Measurements from ENCODE around the gene C11orf58.

C11orf58 gene

DNA sequence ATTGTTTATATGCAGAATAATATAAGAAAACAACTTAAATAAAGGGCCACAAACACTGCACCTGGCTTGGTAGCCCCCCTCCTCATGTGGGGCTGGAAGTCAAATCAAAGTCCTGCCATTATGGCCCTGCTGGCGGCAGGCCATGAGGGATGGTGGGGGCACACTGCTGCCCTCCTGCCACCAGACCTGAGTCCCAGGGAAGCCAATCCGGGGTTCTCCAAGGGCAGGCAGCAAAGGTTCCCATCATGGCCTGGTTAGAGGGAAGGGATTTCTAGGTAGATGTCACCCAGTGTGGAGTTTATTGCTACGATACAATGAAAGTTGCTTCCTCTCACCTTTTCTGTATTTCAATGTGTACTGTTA lies 39.1 kb downstream of the C11orf58 start:
- TF ChIP-seq, protein P1, sequence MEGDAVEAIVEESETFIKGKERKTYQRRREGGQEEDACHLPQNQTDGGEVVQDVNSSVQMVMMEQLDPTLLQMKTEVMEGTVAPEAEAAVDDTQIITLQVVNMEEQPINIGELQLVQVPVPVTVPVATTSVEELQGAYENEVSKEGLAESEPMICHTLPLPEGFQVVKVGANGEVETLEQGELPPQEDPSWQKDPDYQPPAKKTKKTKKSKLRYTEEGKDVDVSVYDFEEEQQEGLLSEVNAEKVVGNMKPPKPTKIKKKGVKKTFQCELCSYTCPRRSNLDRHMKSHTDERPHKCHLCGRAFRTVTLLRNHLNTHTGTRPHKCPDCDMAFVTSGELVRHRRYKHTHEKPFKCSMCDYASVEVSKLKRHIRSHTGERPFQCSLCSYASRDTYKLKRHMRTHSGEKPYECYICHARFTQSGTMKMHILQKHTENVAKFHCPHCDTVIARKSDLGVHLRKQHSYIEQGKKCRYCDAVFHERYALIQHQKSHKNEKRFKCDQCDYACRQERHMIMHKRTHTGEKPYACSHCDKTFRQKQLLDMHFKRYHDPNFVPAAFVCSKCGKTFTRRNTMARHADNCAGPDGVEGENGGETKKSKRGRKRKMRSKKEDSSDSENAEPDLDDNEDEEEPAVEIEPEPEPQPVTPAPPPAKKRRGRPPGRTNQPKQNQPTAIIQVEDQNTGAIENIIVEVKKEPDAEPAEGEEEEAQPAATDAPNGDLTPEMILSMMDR (IDR thresholded peaks at IDR 0.05; ENCODE audit: control extremely low read depth, extremely low read depth, low read depth, missing control alignments) = no peak
- CTCF ChIA-PET = interaction anchor here (13.6 kb wide), 1 partner anchor 8 kb away, joined by 148 read pairs; no protein-coding TSS in a partner anchor
- POLR2A ChIA-PET = no interaction called here

DNA sequence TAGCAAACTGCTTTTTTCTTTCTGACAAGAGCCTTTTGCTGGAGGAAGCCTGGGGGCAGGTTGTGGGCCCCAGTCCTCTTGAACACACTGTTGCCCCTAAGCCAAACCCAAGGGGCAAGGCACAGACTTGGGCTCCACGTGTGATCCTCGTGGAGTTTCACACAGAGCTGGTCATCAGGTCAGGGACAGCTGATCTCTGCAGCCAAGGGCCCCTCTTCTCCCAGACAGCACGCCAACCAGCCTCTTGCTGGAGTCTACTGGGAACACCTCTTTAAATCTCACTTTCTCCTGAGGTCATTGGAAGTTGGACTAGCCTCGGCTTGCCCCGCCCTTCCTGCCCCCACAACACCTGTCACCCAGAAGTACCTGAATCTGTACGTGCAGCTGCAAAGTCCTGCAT lies 39.8 kb downstream of the C11orf58 start:
- no peak for DNase-seq (ENCODE audit: extremely low spot score)
- ChIA-PET POLR2A (no interaction called here), CTCF (no interaction called here)
- TF ChIP-seq, protein P1 (IDR thresholded peaks at IDR 0.05; ENCODE audit: control extremely low read depth, extremely low read depth, low read depth, missing control alignments) = no peak

More for the DNA sequence above, 39.1 kb downstream of the C11orf58 start:
- no peak for DNase-seq (ENCODE audit: extremely low spot score)

DNA sequence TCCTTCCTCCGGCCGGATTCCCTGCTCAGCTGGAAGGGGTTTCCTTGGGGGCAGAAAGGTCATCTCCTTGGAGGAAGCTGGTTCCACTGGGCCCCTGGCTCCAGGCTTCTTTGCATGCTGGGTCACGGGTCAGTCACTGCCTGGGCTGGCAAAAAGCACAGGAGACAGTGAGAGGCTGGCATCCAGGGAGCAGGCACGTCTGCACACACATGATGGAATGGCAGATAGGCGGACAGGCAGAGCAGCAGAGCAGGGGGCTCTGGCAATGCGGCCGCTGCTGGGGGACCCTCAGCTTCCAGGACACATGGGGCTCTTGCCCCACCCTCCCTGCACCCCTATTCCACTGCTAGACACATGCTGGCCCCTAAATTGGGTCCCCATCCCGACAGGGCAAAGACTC lies 40.4 kb downstream of the C11orf58 start:
- no peak for DNase-seq (ENCODE audit: extremely low spot score)
- CTCF ChIA-PET = no interaction called here
- TF ChIP-seq, protein P1 (IDR thresholded peaks at IDR 0.05; ENCODE audit: control extremely low read depth, extremely low read depth, low read depth, missing control alignments) = no peak
- POLR2A ChIA-PET = no interaction called here

DNA sequence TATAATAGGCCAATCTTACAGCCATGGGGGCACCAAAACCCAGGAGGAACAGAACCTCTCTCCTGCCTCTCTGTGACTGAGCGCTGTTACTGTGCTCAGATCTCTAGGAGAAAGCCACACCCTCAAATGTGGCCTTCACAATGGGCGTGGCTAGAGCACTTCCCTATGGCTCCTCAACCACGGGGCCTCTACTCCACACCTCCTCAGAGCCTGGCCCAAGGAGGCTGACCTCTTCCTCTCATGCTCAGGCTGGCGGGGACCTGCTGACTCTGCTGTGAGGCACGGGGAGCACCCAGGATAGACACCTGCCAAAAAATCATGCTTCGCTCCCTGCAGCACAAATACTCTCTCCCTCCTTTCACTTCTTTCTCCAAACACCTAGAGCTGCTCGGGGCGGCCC lies 41.0 kb downstream of the C11orf58 start:
- POLR2A ChIA-PET = no interaction called here
- CTCF ChIA-PET = interaction anchor here (0.9 to 1.0 kb wide), 2 partner anchors 9 to 284 kb away, joined by 3 read pairs; no protein-coding TSS in a partner anchor
- TF ChIP-seq, protein P1 (IDR thresholded peaks at IDR 0.05; ENCODE audit: control extremely low read depth, extremely low read depth, low read depth, missing control alignments) = no peak
- DNase-seq (ENCODE audit: extremely low spot score) = no peak

DNA sequence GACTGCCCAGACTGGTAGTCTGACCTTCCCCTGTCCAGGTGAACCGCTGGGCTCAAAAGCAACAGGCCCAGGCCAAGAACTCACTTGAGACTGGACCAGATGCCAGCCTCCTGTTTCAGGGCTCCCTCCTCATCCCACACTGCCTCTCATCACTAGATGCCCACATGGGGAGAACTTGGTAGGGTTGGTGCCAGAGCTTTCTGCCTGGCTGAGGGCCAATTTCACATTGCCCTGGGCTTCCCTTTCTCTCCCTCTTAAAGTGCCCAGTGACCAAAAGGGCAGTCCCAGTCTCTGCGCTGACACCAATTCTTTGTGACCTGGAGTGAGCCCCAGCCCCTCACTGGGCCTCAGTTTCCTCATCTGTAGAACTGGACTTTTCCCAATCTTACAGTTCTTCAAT lies 41.7 kb downstream of the C11orf58 start:
- ChIA-PET POLR2A (no interaction called here), CTCF (interaction anchor here (0.9 to 10.8 kb wide), 3 partner anchors 8 to 283 kb away, joined by 3 to 148 read pairs (median 3); no protein-coding TSS in a partner anchor)
- DNase-seq (ENCODE audit: extremely low spot score) = no peak
- TF ChIP-seq, protein P1 (IDR thresholded peaks at IDR 0.05; ENCODE audit: control extremely low read depth, extremely low read depth, low read depth, missing control alignments) = no peak

DNA sequence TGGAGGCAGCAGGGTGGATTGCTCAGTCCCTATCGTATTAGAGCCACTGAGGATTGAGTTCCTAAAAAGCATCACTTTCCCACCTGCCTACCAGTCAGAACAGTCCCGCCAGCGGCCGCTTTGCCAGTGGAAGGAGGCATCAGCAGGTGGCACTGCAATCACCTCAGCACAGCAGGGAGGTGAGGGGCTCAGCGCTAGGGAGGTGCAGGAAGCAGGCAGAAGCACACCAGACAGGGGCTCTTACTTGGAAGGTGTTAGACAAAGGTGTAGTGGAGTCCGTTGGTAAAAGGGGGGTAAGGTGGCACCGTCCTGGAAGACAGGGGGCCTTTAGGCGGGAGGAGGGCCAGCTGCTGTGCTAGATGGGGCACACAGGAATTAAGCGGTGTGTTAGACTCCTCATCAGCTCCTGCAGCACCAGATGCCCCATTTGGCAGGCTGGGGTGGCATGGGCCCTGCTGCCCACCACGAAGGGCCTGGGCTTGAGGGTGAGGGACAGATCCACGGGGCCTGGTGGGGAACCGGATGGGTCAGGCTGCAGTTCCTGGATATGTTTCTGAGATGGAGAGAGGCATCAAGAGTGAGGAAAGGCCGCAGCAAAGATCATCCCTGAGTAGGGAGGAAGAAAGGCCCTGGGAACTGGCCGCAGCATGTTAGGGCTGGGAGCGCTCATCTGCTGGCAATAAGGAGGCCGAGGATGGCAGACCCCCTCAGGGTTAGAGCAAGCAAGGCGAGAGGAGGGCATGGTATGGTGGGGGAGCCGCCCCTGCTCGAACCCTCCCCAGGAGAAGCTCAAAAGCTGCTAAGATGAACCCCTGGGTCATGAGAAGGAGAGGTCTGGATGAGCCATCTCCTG lies 42.5 kb downstream of the C11orf58 start:
- POLR2A ChIA-PET = no interaction called here
- DNase-seq (ENCODE audit: extremely low spot score) = no peak
- CTCF ChIA-PET = interaction anchor here (1.9 to 10.8 kb wide), 2 partner anchors 10 to 14 kb away, joined by 4 to 148 read pairs; no protein-coding TSS in a partner anchor
- TF ChIP-seq, protein P1 (IDR thresholded peaks at IDR 0.05; ENCODE audit: control extremely low read depth, extremely low read depth, low read depth, missing control alignments) = no peak

Measured in GM10248 (cell line).